ENCODE data around the gene CTRB2. TPM values are rescaled to one million over a fixed set of nuclear protein-coding genes. Genes with fewer than 3 reads are reported as not detected.

CTRB2 gene
- total RNA-seq, 1 donor from 2014 or later = not detected

DNA sequence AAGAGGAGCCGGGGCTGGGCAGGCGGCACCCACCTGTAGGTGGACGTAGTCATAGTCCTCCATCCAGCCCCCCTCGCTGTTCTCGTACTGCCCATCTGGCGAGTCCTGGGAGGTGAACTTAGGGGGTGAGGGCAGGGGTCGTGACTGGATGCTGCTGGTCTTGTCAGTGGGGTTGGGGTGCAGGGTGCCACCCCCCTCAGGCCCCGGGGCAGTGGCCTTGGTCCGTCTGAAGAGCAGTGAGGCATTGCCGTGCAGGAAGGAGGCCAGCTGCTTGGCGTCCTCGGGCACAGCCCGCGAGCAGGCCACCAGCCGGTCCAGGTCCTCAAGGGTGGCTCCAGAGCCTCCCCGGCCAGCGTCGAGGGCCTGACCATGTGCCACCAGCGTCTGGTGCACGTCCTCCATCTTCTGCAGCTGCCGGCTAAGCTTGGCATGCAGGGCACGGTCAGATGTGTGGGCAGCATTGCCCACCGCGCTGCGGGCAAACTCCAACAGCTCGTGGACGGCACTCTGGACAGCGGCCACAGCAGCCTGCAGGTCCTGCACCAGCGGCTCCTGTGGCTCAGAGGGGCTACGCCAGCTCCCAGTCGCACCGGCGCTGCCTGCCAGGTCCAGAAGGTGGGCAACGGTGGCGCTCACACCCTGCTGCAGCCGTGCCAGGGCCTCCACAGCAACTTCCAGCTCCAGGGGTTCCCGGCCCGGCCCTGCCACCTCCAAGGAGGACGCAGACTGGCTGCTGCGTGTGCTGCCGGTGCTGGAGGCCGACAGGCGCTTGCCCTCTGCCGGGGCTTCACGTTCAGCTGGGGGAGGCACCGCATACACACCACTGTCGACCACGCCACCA lies 28.1 kb upstream of the CTRB2 start:
- no peaks in the 10 kb centered on the region for H3K9me3 Mint-ChIP-seq
- POLR2A ChIA-PET = no interaction called here
- intact Hi-C loops (cut with micrococcal nuclease) = loop anchor here (1.0 to 10.0 kb wide), 5 partner anchors 32 to 320 kb away; partner anchors contain the start of gene TMEM231
- DNase-seq (no peak), ATAC-seq (ENCODE audit: low read depth) (no peak)
- H3K27ac Mint-ChIP-seq = no peak overlapping the region
- no peak for TF ChIP-seq CTCF (IDR thresholded peaks at IDR 0.05)
- peaks cover 2% of the 10 kb centered on the region for H3K4me1 Mint-ChIP-seq
- CTCF ChIA-PET = interaction anchor here (0.7 to 5.0 kb wide), 11 partner anchors 29 to 531 kb away, joined by 3 to 97 read pairs (median 8); no protein-coding TSS in a partner anchor
- H3K36me3 Mint-ChIP-seq (ENCODE audit: low read depth) = no peaks in the 10 kb centered on the region
- H3K4me3 Mint-ChIP-seq = no peak overlapping the region
- peaks cover 47% of the 10 kb centered on the region for H3K27me3 Mint-ChIP-seq

- no peak for ATAC-seq (ENCODE audit: low read depth)
- ChIA-PET POLR2A (interaction anchor here (0.6 to 0.8 kb wide), 2 partner anchors 34 to 147 kb away, joined by 3 to 10 read pairs; no protein-coding TSS in a partner anchor), CTCF (interaction anchor here (0.6 to 5.0 kb wide), 21 partner anchors 12 to 533 kb away, joined by 3 to 97 read pairs (median 5); no protein-coding TSS in a partner anchor)
- intact Hi-C loops (cut with micrococcal nuclease) = loop anchor here (1.0 to 10.0 kb wide), 4 partner anchors 34 to 531 kb away; partner anchors contain the start of gene TMEM231
- Mint-ChIP-seq H3K36me3 (ENCODE audit: low read depth) (no peaks in the 10 kb centered on the region), H3K4me3 (no peak overlapping the region), H3K27ac (no peak overlapping the region), H3K9me3 (no peaks in the 10 kb centered on the region), H3K4me1 (peaks cover 2% of the 10 kb centered on the region), H3K27me3 (peaks cover 45% of the 10 kb centered on the region)
- no peak for DNase-seq
- no peak for TF ChIP-seq CTCF (IDR thresholded peaks at IDR 0.05)
These were observed 26.6 kb upstream of the CTRB2 start for GRCh38 chr16:75233611-75233938.

- Mint-ChIP-seq H3K27me3 (peaks cover 51% of the 10 kb centered on the region), H3K4me1 (peaks cover 2% of the 10 kb centered on the region), H3K9me3 (no peaks in the 10 kb centered on the region), H3K27ac (no peak overlapping the region), H3K4me3 (no peak overlapping the region), H3K36me3 (ENCODE audit: low read depth) (no peaks in the 10 kb centered on the region)
- ATAC-seq (ENCODE audit: low read depth) (no peak), DNase-seq (no peak)
- intact Hi-C loops (cut with micrococcal nuclease) = loop anchor here (5.0 to 10.0 kb wide), 3 partner anchors 34 to 323 kb away; partner anchors contain the start of gene TMEM231
- TF ChIP-seq CTCF (IDR thresholded peaks at IDR 0.05) = no peak
- ChIA-PET POLR2A (no interaction called here), CTCF (interaction anchor here (0.7 to 5.0 kb wide), 2 partner anchors 149 to 154 kb away, joined by 3 to 97 read pairs; no protein-coding TSS in a partner anchor)
These were observed 24.6 kb upstream of the CTRB2 start for GRCh38 chr16:75231570-75231969.

- H3K9me3 Mint-ChIP-seq = no peaks in the 10 kb centered on the region
- DNase-seq (no peak), ATAC-seq (ENCODE audit: low read depth) (no peak)
- ChIA-PET POLR2A (no interaction called here), CTCF (interaction anchor here (5.0 kb wide), 1 partner anchor 155 kb away, joined by 97 read pairs; no protein-coding TSS in a partner anchor)
- H3K27me3 Mint-ChIP-seq = peaks cover 46% of the 10 kb centered on the region
- H3K27ac Mint-ChIP-seq = no peak overlapping the region
- intact Hi-C loops (cut with micrococcal nuclease) = loop anchor here (5.0 to 10.0 kb wide), 3 partner anchors 33 to 324 kb away; partner anchors contain the start of gene TMEM231
- no peaks in the 10 kb centered on the region for H3K36me3 Mint-ChIP-seq (ENCODE audit: low read depth)
- peaks cover 2% of the 10 kb centered on the region for H3K4me1 Mint-ChIP-seq
- no peak for TF ChIP-seq CTCF (IDR thresholded peaks at IDR 0.05)
- H3K4me3 Mint-ChIP-seq = no peak overlapping the region
These were observed 23.6 kb upstream of the CTRB2 start for GRCh38 chr16:75230471-75231110.

Measured in activated B cell treated with CpG ODN at 0.5 μM for 24 hours (primary cell).